ENCODE data around the gene COL18A1. TPM values are rescaled to one million over a fixed set of nuclear protein-coding genes. Genes with fewer than 3 reads are reported as not detected.

Gene COL18A1
- total RNA-seq, 1 donor from 2014 or later, result 266 TPM

DNA sequence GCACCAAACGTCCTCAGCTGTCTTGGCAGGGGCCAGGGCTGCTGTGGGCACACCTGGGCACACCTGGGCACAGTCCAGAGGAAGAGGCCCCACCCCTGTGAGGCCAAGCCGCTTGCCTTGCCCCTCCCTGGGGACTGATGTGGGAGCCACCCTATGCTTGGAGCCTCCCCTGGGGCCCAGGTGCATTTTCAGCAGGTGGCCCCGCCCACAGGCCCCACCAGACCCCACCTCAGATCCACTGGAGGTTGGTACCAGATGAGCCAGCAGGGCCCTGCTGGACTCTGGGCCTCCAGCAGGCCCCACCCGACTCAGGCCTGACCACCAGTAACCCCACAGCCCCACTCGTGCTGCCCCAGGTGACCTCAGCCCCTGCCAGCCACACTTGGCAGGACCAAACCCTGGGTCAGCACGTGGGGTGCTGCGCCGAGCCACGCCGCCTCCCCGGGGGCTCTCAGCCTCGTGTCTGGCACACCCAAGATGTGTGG is 128.4 kb downstream of the COL18A1 start:
- no peak for DNase-seq (ENCODE audit: low spot score)

DNA sequence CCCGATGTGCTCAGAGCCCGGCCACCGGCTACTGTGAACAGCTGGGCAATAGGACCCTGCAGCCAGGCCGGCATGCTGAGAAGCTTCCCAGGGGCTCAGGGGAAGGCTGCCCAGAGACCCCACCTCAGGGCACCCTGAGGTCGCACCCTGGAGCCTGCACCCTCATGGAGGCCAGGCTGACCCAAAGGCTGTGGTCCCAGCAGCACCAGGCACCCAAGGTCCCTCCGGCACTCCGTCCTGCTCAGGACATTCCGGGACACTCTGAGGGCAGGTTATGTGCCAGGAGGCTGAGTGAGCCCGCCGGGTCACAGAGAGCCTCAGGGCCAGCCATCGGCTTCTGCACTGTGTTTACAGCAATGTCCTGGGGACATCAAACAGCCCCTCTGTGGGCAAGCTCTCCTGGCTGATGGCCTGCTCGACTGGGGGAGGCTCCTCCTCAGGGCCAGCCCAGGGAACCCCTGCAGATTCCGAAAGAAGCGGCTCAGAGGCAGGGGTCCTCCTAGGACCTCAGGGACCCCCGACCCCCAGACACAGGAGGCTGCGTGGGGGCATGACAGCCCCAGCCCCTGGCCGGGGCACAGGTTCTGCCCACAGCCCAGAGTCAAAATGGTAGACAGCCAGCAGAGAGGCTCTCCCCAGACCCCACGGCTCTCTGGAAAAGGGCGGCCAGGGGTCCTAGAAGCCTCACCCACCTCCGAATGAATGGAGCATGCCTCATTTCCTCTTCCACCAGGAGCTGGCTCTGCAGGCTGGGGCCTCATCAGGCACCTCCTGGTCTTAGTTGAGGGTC is 129.1 kb downstream of the COL18A1 start:
- no peak for DNase-seq (ENCODE audit: low spot score)

- DNase-seq (ENCODE audit: low spot score), result peak; percentile 72
Observed at GRCh38 chr21:45534636-45535331, 129.8 kb downstream of the COL18A1 start.

DNA sequence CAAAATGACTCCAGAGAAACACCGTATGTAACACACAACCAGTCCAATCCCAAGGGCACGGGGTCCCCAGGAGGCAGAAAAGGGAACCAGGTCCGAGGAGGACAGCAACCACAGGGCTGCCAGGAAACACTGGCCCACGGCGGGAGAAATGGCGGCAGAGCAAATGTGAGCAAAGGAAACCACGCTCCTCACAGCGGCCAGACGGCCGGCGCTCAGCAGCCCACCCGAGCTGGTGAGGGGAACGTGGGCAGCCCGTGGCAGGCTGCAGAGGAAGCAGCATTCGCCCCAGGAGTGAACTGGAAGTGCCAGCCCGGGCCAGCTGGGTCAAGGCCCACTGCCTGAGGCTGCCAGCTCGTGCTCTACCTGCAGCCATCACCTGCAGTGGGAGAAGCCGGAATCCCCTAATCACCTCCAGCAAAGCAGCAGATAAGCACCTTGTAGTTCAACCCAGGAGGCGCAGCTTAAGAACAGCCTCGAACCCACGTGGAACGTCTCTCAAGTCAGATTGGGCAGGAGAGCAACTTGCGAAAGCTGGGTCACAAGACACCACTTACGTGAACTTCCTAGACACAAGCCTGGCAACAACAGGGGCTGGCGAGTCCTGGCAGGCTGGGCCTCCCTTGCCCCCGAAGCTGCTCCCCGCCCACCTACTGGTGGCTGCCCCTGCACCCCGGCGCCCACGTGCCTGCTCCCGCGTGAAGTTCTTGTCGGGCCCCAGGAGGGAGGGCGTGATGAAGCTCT is 130.5 kb downstream of the COL18A1 start:
- DNase-seq (ENCODE audit: low spot score), result no peak

DNA sequence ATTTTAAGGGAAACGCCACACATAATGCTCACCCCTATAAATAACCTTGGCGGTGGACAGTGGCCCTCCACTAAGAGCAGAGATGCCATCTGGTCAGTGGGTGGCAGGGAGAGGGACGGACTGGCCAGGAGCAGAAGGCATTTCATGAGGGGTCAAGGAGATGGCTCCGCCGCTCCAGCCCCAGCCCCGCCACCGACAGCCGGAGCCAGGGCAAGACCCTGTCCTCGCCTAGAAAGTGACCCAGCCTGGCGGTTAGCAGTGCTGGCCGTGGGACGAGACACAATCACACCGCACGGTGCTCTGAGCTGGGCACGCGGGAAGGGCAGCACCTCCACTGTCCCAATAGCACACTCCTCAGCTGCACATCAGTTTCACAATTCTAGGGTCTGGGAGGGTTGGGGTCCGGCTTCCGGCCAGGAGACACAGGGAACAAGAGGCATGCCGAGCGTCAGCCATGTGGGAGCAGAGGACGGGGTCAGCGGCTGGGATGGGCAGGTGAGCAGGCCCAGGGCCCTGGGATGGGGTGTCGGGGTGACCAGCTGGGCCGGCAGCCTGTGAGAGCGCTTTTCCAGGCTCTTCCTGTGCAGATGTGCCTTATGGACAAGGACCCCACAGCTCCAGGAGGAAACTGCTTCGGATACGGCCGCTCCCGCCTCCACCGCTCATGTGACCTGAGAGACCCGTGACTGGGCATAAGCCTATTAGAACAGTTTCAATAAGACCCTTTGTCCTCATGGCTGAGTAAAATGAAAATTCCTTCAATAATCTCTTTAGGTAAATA is 131.5 kb downstream of the COL18A1 start:
- no peak for DNase-seq (ENCODE audit: low spot score)

DNA sequence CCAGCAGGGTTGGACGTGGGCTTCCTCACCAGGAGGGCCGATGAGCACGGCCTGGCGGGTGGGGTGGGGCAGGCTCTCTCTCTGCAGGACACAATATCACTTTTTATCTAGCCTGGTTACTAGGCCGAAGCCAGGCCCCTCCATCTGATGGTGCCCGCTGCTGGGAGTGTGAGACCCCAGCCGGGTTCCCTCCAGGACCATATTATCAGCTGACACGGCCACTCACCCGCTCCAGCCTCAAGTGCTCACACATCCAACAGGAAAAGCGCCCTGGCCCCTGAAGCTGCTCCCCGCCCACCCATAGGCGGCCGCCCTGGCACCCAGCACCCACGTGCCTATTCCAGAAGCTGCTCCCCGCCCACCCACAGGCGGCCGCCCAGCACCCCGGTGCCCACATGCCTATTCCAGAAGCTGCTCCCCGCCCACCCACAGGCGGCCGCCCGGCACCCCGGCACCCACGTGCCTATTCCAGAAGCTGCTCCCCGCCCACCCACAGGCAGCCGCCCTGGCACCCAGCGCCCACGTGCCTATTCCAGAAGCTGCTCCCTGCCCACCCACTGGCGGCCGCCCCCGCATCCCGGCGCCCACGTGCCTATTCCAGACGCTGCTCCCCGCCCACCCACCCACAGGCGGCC is 132.3 kb downstream of the COL18A1 start:
- DNase-seq (ENCODE audit: low spot score), result no peak

GRCh38 chr21:45537746-45538291 is 132.9 kb downstream of the COL18A1 start:
- DNase-seq (ENCODE audit: low spot score), result no peak

GRCh38 chr21:45538381-45539045 is 133.5 kb downstream of the COL18A1 start:
- DNase-seq (ENCODE audit: low spot score), result no peak

DNA sequence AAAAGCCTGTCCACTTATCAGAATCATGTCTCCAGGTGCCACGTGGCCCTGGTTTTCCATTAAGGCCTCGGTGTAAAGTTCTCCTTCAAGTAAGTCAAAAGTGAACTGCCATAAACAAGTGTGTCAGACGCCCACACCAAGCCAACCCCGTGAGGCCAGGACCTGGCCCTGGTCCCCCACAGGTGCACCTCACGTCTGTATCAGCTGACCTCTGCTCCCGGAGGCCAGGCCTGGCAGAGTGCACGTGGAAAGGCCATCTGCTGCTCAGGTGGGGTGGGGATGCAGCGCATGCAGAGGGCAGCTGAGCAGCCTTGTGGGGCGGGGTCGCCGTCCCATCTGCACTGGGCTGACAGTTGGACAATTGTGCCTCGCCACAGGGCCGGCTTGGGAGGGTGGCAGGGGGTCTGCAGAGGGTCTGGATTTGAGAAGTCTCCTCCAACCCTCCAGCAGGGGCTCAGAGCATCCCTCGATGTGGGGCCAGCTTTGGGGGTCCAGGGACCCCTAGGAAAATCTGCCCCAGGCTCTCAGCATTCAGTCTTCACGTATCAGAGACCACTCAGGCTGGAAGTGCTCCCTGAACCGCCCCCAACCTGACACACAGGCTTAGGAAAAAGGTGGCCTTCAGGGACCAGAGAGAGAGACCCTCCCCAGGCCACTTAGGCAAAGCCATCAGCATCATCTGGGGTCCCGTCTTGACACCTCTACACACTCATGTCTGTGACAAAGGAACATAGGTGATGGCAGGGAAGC is 134.3 kb downstream of the COL18A1 start:
- no peak for DNase-seq (ENCODE audit: low spot score)

GRCh38 chr21:45539796-45540600 is 135.0 kb downstream of the COL18A1 start:
- no peak for DNase-seq (ENCODE audit: low spot score)

GRCh38 chr21:45540601-45540970 is 135.6 kb downstream of the COL18A1 start:
- no peak for DNase-seq (ENCODE audit: low spot score)

DNA sequence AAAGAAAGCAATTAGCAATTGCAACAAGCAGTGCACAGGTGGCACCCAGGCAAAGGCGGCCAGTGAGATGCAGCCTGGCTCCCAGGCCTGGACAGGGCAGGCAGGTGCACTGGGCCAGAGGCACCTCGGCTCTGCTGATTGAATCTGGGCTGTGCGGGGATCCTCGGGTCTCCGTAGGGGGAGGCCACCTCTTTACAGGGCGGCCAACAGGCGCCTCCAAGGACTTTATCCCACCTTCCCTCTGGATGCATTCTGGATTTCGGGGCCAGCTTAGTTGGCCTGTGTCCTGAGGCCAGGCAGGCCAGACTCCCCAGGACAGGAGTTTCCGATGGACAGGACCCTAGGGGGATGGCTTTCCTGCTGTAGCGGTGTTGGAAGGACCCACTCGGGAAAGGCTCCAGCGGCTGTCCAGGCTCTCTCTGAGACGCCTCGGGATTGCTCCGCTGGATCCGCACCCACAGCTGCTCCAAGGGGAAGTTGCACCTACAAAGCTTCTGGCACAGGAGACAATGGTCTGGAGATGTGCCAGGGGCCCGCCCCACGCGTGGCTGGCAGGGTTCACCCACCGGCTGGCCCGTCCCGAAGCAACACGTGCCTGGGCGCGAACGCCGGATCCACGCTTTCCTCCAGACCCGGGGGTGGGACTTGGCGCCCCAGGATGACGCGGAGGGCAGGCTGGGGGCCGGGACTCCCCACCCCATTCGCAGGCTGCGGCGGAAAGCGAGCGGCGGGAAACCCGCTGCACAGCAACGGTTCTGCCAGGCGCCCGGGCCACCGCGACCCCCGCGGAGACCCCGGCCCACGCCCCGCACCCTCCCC is 136.5 kb downstream of the COL18A1 start:
- DNase-seq (ENCODE audit: low spot score), result peak; percentile 62

- peak; percentile 55 for DNase-seq (ENCODE audit: low spot score)
Observed at GRCh38 chr21:45542242-45542666, 137.3 kb downstream of the COL18A1 start, which contains the start of gene SLC19A1. SLC19A1 (minus strand) TSS chr21:45542440; CDS start chr21:45537959, 4,481 bp downstream.

DNA sequence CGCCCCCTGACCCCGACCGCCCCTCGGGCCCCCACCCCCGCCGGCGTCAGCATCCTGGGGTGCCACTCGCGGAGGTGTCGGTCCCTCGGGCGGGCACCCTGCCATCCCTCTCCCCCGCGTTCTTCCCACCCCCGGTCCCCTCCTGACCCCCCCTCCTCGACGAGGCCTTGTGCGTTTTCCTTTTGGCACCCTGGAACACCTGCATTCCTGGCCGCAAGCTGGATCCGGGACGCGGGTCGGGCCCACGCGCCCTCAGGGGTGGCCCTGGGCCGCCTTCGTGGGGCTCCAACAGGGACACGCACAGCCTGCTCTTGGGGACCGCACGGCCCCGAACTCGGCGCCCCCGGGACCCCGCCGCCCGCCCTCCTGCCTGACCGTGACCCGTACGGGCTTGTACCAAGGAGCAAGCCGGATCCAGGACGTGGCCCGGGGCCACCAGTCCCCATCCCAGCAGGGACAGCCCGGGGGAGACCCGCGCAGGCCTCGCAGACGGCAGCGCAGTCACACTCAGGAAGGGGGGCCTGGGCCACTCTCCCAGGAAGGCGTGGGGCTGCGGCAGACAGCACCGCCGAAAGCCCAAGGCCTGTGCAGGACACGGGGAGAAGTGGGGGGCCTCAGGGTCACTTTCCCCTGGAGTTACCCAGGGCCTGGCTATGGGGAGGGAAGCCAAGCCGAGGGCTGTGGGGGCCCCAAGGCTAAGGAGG is 137.9 kb downstream of the COL18A1 start:
- DNase-seq (ENCODE audit: low spot score), result no peak

- no peak for DNase-seq (ENCODE audit: low spot score)
Observed at GRCh38 chr21:45543371-45543709, 138.4 kb downstream of the COL18A1 start.

GRCh38 chr21:45543710-45544448 is 138.9 kb downstream of the COL18A1 start:
- no peak for DNase-seq (ENCODE audit: low spot score)
